A673 (cell line): ENCODE results near the gene PCCA. TPM values are rescaled to one million over a fixed set of nuclear protein-coding genes. Genes with fewer than 3 reads are reported as not detected.

Source experiments
- BruUV-seq: library from RNA; stranded (reverse); fragments of 400-500 nt; replicated peaks from 2 replicates; lab custom pipeline; 2021; lab: Mats Ljungman, UMichigan
- CTCF ChIA-PET: fragments of 300-600 bp; sonication (Branson Sonifier 250); formaldehyde crosslinking; loops from one replicate; lab custom pipeline; 2022; ENCODE audit warnings: antibody characterized with exemption; lab: Charles Lee
- POLR2A ChIA-PET: fragments of 300-600 bp; sonication (Branson Sonifier 250); formaldehyde crosslinking; loops from one replicate; lab custom pipeline; 2022; ENCODE audit warnings: antibody characterized with exemption; ENCODE audit not compliant: low non-redundant PET; lab: Charles Lee
- DNase-seq: peaks from one replicate; pipeline ENCODE4 v3.0.0-alpha.2; 2015; ENCODE audit warnings: low spot score
- H3K27ac ChIP-seq: fragments of 200-600 bp; sonication (generic); 2 replicates; pipeline ENCODE4 v1.5.1; 2016; ENCODE audit warnings: mixed run types, low read depth, mild to moderate bottlenecking, mixed read lengths, antibody characterized with exemption, low read length; ENCODE audit not compliant: poor library complexity, severe bottlenecking
- H3K27me3 ChIP-seq: fragments of 200-600 bp; sonication (generic); replicated peaks from 2 replicates; pipeline ENCODE4 v1.6.1; 2017; ENCODE audit warnings: mixed run types, low read depth, mild to moderate bottlenecking, mixed read lengths, antibody characterized with exemption, low read length; ENCODE audit not compliant: insufficient read depth, poor library complexity
- H3K36me3 ChIP-seq: fragments of 200-600 bp; sonication (generic); 2 replicates; pipeline ENCODE4 v1.6.1; 2016; ENCODE audit warnings: mixed run types, mild to moderate bottlenecking, mixed read lengths, antibody characterized with exemption, low read length; ENCODE audit not compliant: insufficient read depth, poor library complexity, severe bottlenecking
- H3K4me1 ChIP-seq: fragments of 200-600 bp; sonication (generic); 2 replicates; pipeline ENCODE4 v1.6.1; 2017; ENCODE audit warnings: mixed run types, mild to moderate bottlenecking, mixed read lengths, antibody characterized with exemption, low read length; ENCODE audit not compliant: insufficient read depth, poor library complexity, severe bottlenecking
- H3K4me3 ChIP-seq: fragments of 200-600 bp; sonication (generic); 2 replicates; pipeline ENCODE4 v1.5.1; 2016; ENCODE audit warnings: low read depth, mixed run types, mild to moderate bottlenecking, mixed read lengths, low read length; ENCODE audit not compliant: poor library complexity, severe bottlenecking
- H3K9me3 ChIP-seq: fragments of 200-600 bp; sonication (generic); 2 replicates; pipeline ENCODE4 v1.6.1; 2016; ENCODE audit warnings: mixed run types, low read depth, mild to moderate bottlenecking, mixed read lengths, antibody characterized with exemption, low read length; ENCODE audit not compliant: poor library complexity, severe bottlenecking
- CTCF ChIP-seq: fragments of 300-800, 200-600 bp; sonication (generic); conservative IDR thresholded peaks from 2 replicates; pipeline ENCODE4 v1.5.1; 2017; ENCODE audit warnings: low read depth, mild to moderate bottlenecking, antibody characterized with exemption, low read length, moderate library complexity, mixed read lengths
- EZH2 ChIP-seq: fragments of 200-600 bp; sonication (generic); IDR thresholded peaks from 2 replicates; pipeline ENCODE4 v1.6.1; 2017; ENCODE audit warnings: borderline replicate concordance, low read depth, mild to moderate bottlenecking, mixed read lengths, antibody characterized with exemption, low read length; ENCODE audit not compliant: poor library complexity, severe bottlenecking
- intact Hi-C: fragments of 100-400 bp; cut with micrococcal nuclease; formaldehyde crosslinking; loops from one replicate; pipeline ENCODE4 v1.10.0; 2022; ENCODE audit not compliant: unreplicated experiment
- total RNA-seq: library from RNA; stranded (reverse); gene quantifications from 2 replicates; pipeline ENCODE4 v1.2.3, GENCODE V29; 2021

Gene PCCA
- total RNA-seq, 1 experiment from 2014 or later: 93.0 TPM

DNA sequence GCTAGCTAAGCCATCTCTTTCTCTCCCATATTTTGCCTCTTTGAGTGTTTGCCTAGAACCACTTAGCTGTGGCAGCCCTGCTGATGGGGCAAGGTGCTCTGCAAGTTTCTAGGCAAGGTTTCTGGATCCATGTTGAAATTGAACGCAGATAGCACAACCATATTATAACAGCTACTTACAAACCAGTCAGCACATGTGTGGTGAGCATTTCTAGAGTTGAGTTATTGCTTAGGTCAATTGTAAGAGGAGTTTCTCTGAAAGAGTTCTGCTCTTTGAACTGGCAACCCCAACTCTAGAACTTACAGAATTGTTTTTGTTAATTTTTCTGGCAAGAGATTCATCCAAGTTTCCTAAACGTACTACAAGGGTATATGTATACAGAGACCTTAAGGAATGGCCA is 396.4 kb downstream of the PCCA start:
- Histone ChIP-seq H3K27me3 (no peaks in the 10 kb centered on the region), H3K27ac (no peak overlapping the region), H3K4me1 (peaks cover 12% of the 10 kb centered on the region), H3K9me3 (no peaks in the 10 kb centered on the region), H3K4me3 (no peak overlapping the region), H3K36me3 (no peaks in the 10 kb centered on the region)
- CTCF ChIA-PET: no interaction called here
- intact Hi-C loops: no loop called here
- no TSS peak for BruUV-seq
- TF ChIP-seq EZH2 (no peak), CTCF (no peak)
- no peak for DNase-seq
- POLR2A ChIA-PET: interaction anchor here (0.6 kb wide), 1 partner anchor 1144 kb away, joined by 3 read pairs; no protein-coding TSS in a partner anchor

- no TSS peak for BruUV-seq
- H3K4me3 ChIP-seq: no peak overlapping the region
- TF ChIP-seq EZH2 (no peak), CTCF (no peak)
- DNase-seq: no peak
- no peaks in the 10 kb centered on the region for H3K27me3 ChIP-seq
- intact Hi-C loops: no loop called here
- ChIA-PET CTCF (no interaction called here), POLR2A (no interaction called here)
- H3K4me1 ChIP-seq: peaks cover 7% of the 10 kb centered on the region
- H3K9me3 ChIP-seq: no peaks in the 10 kb centered on the region
- no peaks in the 10 kb centered on the region for H3K36me3 ChIP-seq
- H3K27ac ChIP-seq: no peak overlapping the region
Observed at GRCh38 chr13:100490692-100491091, 401.8 kb downstream of the PCCA start.

DNA sequence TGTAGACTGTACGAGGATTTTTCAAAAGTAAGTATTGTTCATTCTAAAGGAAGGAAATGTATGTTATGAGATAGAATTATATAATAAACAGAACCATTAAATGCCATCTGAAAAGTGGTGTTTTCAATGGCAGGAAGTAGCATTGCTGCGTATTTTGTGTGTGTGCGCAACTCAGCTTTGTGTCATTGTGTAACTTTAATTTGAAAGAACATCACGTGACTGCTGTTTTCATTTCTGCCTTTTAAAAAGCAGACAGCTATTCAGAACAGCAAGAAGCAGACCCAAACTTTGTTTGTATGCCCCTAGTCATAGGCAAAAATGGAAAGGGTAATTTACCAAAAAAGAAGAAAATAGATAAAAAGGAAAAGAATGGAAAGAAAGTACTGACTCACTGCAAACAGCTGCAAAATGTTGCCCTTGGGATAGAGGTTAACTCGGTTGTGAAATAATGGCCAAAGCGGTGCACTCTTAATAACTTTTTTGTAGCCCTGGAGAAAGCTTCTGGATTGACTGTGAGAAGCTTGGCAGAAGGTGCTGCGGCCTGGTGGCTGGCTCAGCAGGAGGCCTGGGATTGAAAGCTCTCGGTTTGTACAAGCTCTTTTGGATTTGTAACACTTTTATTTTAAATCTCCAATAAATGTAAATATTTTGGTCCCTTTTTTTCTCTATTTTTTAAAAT is 402.4 kb downstream of the PCCA start:
- Histone ChIP-seq H3K9me3 (no peaks in the 10 kb centered on the region), H3K4me1 (peaks cover 7% of the 10 kb centered on the region), H3K27me3 (no peaks in the 10 kb centered on the region), H3K27ac (no peak overlapping the region), H3K4me3 (no peak overlapping the region), H3K36me3 (no peaks in the 10 kb centered on the region)
- intact Hi-C loops: no loop called here
- no peak for DNase-seq
- BruUV-seq: no TSS peak
- ChIA-PET CTCF (no interaction called here), POLR2A (no interaction called here)
- TF ChIP-seq EZH2: no peak
- TF ChIP-seq CTCF: no peak
